A673 (cell line): ENCODE data around the gene GPM6B.

Experiments used
- EZH2 ChIP-seq: fragments of 200-600 bp; sonication (generic); IDR thresholded peaks from 2 replicates; pipeline ENCODE4 v1.6.1; 2017; ENCODE audit warnings: borderline replicate concordance, low read depth, mild to moderate bottlenecking, mixed read lengths, antibody characterized with exemption, low read length; ENCODE audit not compliant: poor library complexity, severe bottlenecking
- TF ChIP-seq, protein P1 (sequence below): fragments of 300-800, 200-600 bp; sonication (generic); conservative IDR thresholded peaks from 2 replicates; pipeline ENCODE4 v1.5.1; 2017; ENCODE audit warnings: low read depth, mild to moderate bottlenecking, antibody characterized with exemption, low read length, moderate library complexity, mixed read lengths

DNA sequence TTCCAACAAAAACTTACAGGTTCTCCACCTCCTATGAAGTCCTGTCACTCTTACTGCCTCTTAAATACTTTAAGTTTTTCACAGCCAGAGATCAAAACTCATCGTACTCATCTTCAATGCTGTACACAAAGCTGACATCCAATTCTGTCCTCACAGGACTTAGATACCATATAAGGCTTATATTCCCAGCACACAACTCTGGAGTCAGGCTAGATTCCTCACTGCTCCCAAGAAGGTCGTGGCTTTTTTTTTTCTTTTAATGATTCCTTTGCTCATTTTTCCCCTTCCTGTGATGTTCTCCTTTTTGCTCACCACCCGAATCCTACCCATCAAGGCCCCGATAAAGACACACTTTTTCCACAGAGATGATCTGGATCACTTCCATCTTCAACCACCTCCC is 83.4 kb downstream of the GPM6B start:
- TF ChIP-seq, protein P1, sequence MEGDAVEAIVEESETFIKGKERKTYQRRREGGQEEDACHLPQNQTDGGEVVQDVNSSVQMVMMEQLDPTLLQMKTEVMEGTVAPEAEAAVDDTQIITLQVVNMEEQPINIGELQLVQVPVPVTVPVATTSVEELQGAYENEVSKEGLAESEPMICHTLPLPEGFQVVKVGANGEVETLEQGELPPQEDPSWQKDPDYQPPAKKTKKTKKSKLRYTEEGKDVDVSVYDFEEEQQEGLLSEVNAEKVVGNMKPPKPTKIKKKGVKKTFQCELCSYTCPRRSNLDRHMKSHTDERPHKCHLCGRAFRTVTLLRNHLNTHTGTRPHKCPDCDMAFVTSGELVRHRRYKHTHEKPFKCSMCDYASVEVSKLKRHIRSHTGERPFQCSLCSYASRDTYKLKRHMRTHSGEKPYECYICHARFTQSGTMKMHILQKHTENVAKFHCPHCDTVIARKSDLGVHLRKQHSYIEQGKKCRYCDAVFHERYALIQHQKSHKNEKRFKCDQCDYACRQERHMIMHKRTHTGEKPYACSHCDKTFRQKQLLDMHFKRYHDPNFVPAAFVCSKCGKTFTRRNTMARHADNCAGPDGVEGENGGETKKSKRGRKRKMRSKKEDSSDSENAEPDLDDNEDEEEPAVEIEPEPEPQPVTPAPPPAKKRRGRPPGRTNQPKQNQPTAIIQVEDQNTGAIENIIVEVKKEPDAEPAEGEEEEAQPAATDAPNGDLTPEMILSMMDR = no peak
- TF ChIP-seq EZH2 = no peak
